Skin epidermis (tissue), 12 donors: ENCODE data around the gene RAPGEF2.
A peak's percentile ranks its signal among the peaks of the same experiment; 100 is the strongest.
"Not testable (repeated sequence)": the region's sequence is repeated elsewhere in the genome, so short reads cannot be mapped to it uniquely, and the experiment has no call there.

Source experiments
- H3K27ac ChIP-seq, 21 experiments: fragments of 200-600 bp; sonication (generic) in 11 of 21; one replicate each; pipeline ENCODE4 v1.5.0; 2020; ENCODE audit warnings: mild to moderate bottlenecking in 3 of 21, inconsistent platforms in 2 of 21, moderate library complexity in 2 of 21
- H3K4me3 ChIP-seq, 7 experiments: fragments of 200-600 bp; sonication (generic) in 2 of 7; one replicate each; pipeline ENCODE4 v1.5.0; 2020; ENCODE audit warnings: inconsistent platforms in 2 of 7, mild to moderate bottlenecking in 2 of 7, moderate library complexity in 1 of 7

Gene RAPGEF2, protein sequence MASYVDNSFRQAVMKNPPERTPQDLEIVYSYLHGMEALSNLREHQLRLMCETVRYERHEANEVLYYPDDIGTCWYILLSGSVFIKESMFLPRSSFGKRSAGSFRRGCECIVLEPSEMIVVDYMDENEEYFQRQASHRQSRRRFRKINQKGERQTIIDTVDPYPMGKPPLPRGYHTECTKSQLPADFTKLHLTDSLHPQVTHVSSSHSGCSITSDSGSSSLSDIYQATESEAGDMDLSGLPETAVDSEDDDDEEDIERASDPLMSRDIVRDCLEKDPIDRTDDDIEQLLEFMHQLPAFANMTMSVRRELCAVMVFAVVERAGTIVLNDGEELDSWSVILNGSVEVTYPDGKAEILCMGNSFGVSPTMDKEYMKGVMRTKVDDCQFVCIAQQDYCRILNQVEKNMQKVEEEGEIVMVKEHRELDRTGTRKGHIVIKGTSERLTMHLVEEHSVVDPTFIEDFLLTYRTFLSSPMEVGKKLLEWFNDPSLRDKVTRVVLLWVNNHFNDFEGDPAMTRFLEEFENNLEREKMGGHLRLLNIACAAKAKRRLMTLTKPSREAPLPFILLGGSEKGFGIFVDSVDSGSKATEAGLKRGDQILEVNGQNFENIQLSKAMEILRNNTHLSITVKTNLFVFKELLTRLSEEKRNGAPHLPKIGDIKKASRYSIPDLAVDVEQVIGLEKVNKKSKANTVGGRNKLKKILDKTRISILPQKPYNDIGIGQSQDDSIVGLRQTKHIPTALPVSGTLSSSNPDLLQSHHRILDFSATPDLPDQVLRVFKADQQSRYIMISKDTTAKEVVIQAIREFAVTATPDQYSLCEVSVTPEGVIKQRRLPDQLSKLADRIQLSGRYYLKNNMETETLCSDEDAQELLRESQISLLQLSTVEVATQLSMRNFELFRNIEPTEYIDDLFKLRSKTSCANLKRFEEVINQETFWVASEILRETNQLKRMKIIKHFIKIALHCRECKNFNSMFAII (N-terminal part only)

DNA sequence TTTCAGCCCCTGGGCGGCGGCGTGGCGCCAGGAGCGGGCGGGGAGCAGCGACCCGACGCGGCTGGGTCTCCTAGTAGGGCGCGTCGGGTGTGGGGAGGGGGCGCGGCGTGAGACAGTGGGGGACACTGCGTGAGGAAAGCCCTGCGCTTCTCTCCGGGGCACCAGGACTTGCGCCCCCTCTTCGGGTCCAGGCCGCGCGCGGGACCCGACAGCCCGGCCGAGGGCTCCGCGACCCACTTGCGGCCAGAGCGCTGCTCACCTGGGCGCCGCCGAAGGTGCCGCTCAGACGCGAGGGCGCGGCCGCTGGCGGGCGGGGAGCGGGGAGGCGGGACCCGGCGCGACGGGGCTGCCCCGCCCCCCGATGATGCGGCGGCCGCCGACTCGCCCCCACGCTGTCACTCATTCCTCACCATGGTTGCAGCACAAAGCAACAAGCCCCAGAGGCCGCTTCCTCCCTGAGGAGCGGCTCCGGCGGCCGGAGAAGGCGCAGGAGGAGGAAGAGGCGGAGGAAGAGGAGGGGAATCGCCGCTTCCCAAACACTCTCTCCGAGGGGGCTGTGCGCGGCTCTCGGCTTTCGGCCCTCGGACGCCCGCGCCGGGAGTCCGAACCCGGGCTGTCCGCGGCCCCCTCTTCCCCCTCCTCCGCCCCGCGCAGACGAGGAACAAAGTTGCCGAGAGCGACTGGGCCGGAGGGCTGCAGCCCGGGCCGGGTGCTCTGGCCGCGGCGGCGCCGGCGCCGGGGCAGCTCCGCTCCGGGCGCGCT lies at the start of gene RAPGEF2:
TSS of gene RAPGEF2 (plus strand) at position 458 of the 762 bp plus-strand sequence. CDS start 1,084 bp downstream, outside the sequence.
- H3K4me3 ChIP-seq = peak within 1 kb of the TSS; percentile 65 to 99 (median 92)
- peak within 1 kb of the TSS; percentile 81 to 97 (median 92) for H3K27ac ChIP-seq

DNA sequence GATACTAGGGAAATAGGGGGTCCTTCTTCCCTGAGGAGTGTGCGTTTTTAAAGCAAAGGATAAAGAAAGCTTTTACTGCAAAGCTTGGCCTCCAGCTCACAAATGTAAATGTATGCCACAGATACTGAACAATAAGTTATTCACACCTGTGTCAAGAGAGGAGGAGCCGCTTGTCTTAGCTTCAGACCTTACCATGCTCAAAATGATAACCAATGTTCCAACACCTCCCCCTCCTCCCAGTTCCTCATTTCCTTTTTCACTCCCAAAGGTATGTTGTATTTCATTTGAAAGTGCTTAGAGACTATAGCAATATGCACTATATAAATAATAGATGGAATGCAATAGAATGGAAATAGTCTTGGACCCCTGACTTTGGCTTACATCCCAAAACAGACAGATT lies 47.0 kb upstream of the RAPGEF2 start:
- Histone ChIP-seq H3K27ac (no peak overlapping the region), H3K4me3 (no peak overlapping the region)

- Histone ChIP-seq H3K4me3 (no peak overlapping the region), H3K27ac (no peak overlapping the region)
Measured at GRCh38 chr4:159060161-159060560, 42.7 kb upstream of the RAPGEF2 start.

GRCh38 chr4:159062381-159062780 lies 40.5 kb upstream of the RAPGEF2 start:
- H3K27ac ChIP-seq = no peak overlapping the region
- no peak overlapping the region for H3K4me3 ChIP-seq

- Histone ChIP-seq H3K27ac (no peak overlapping the region), H3K4me3 (no peak overlapping the region)
Measured at GRCh38 chr4:159065513-159066240, 37.2 kb upstream of the RAPGEF2 start.

- not testable (repeated sequence) for H3K4me3 ChIP-seq
Measured at GRCh38 chr4:159068139-159068538, 34.7 kb upstream of the RAPGEF2 start.

GRCh38 chr4:159069922-159070321 lies 33.0 kb upstream of the RAPGEF2 start:
- H3K4me3 ChIP-seq = no peak overlapping the region
- H3K27ac ChIP-seq = no peak overlapping the region

More at GRCh38 chr4:159068139-159068538, 34.7 kb upstream of the RAPGEF2 start:
- H3K27ac ChIP-seq = not testable (repeated sequence)

GRCh38 chr4:159070742-159071141 lies 32.1 kb upstream of the RAPGEF2 start:
- H3K27ac ChIP-seq = peak overlapping the region in 3 of 21 experiments; percentile 16 to 48 (median 41)

GRCh38 chr4:159071178-159071968 lies 31.5 kb upstream of the RAPGEF2 start:
- H3K27ac ChIP-seq = peak overlapping the region in 4 of 21 experiments; percentile 20 to 48 (median 43)
- no peak overlapping the region for H3K4me3 ChIP-seq

More at GRCh38 chr4:159070742-159071141, 32.1 kb upstream of the RAPGEF2 start:
- H3K4me3 ChIP-seq = no peak overlapping the region

GRCh38 chr4:159071969-159072765 lies 30.7 kb upstream of the RAPGEF2 start:
- no peak overlapping the region for H3K4me3 ChIP-seq
- peak overlapping the region in 4 of 21 experiments; percentile 20 to 48 (median 38) for H3K27ac ChIP-seq

DNA sequence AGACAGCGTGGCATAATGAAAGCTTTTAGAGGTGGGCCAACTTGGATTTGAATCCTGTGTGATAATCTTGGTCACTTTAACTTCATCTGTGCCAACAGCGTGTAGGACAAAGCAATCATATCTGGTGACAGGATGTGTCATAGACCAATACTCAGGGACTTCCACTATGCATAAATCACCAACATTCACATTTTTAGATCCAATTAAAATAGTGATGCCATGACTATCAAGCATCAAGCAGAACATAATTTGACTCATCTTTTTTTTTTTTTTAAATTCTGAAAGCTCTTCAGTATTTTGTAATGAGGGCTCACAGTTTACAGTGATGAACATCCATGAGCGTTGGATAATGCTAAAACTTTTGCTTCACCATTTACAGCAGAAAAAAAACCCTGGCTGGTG lies 27.3 kb upstream of the RAPGEF2 start:
- H3K27ac ChIP-seq = no peak overlapping the region
- no peak overlapping the region for H3K4me3 ChIP-seq

- H3K4me3 ChIP-seq, H3K27ac ChIP-seq: not testable (repeated sequence)
Measured at GRCh38 chr4:159077018-159077417, 25.9 kb upstream of the RAPGEF2 start.

- Histone ChIP-seq H3K4me3 (no peak overlapping the region), H3K27ac (no peak overlapping the region)
Measured at GRCh38 chr4:159077702-159078495, 25.0 kb upstream of the RAPGEF2 start.

DNA sequence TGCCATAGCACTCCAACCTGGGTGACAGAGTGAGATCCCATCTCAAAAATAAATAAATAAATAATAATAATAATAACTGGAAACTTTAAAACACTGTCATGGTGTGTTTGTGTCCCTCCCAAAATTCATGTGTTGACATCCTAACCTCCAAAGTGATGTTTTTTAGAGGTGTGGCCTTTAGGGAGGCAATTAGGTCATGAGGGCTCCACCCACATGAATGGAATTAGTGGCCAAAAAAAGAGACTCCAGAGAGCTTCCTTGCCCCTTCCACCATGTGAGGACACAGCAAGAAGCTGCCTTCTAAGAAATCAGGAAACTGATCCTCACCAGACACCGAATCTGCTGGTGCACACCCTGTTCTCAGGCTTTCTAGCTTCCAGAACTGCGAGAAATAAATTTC lies 23.8 kb upstream of the RAPGEF2 start:
- H3K27ac ChIP-seq = no peak overlapping the region
- no peak overlapping the region for H3K4me3 ChIP-seq

GRCh38 chr4:159086606-159087005 lies 16.3 kb upstream of the RAPGEF2 start:
- Histone ChIP-seq H3K4me3 (no peak overlapping the region), H3K27ac (no peak overlapping the region)

GRCh38 chr4:159090255-159090654 lies 12.6 kb upstream of the RAPGEF2 start:
- H3K4me3 ChIP-seq = no peak overlapping the region

GRCh38 chr4:159094156-159094555 lies 8.7 kb upstream of the RAPGEF2 start:
- not testable (repeated sequence) for H3K27ac ChIP-seq, H3K4me3 ChIP-seq

More at GRCh38 chr4:159090255-159090654, 12.6 kb upstream of the RAPGEF2 start:
- H3K27ac ChIP-seq = no peak overlapping the region
